SKM-1 treated with dmso at 0.1 percent for 144 hours (cell line): Measurements from ENCODE around the gene INTS2.
A peak's percentile ranks its signal among the peaks of the same experiment; 100 is the strongest.
"Not testable (repeated sequence)": the region's sequence is repeated elsewhere in the genome, so short reads cannot be mapped to it uniquely, and the experiment has no call there.

Source experiments
- DNase-seq: peaks from one replicate; lab custom pipeline; 2025; ENCODE audit not compliant: unreplicated experiment; lab: John Stamatoyannopoulos, UW

The INTS2 gene

DNA sequence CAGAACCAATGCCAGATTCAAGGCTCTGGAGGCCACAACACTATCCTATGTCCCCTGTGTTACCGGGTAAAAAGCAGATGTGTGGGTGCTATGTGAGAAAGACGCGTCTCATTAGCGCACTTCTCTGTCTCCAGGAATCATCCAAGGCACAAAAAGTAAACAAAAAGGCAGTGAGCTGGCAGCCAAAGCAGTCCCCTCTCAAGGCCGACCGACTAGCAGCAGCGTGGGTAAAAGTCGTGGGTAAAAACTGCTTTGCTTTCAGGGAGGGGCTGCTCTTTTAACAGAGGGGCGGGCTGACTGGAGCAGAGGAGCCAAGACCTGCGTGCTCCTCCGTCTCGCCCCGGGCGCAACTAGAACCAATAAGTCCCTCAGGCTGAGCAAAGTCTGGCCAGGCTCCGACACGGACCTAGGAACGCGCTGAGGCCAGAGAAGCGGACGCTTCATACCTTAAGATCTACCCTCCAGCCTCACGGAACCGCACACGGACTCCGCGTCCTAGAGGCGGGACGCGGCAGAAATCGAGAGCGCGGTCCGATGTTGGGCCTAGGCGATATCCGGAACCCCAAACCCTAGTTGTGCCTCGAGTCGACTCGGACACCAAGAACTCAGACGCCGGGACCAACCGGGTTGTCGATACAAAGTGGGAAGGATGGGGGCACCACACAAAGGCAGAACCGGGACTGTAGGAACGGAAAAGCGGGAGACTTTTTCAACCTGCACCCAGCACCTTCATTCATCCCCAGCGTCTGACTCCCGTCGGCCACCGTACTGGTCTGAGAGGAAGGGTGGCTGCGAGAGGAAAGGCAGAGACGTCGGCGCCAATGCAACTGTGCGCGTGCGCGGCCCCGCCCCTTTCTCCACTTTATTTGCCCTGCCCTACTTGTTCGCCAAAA is at the start of gene INTS2:
Gene INTS2, minus strand, starts transcription at position 775 of the 893 bp plus-strand sequence. CDS start 1,338 bp downstream, outside the sequence.
- peak; percentile 93 for DNase-seq

- no peak for DNase-seq
Measured at GRCh38 chr17:61974115-61974514, 46.3 kb upstream of the INTS2 start.

DNA sequence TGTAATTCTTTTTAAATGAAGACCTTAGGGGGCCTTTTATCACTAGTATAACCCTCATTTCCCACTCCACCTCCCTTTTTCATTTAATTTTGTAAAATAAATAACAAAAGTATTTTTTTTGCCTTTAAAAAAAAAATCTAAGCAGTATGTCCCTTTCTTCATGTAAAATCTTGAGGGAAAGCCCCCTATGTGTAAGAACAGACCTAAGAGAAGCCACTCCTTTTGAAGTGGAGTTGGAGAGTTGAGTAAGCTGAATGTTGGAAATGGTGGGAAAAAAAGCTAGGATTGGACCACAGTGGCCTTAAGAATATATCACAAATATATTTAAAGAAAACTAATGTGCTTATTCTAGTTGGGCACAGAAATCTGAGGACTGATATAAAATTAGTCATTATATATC is 44.5 kb upstream of the INTS2 start:
- DNase-seq, result no peak

DNA sequence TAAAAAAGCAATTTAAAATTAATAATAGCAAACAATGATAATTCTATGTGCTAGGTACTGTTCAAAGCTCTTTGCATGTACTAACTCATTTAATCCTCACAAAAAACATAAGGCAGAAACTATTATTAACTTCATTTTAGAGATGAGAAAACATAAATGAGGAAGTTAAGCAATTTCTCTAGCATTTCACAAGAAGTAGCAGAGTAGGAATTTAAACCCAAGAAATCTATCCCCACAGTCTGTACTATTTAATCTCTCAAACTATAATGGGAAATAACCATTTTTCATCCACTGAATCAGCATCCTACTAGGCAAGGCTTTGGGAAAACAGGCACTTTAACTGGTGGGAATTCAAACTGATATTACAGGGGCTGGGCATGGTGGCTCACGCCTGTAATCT is 42.2 kb upstream of the INTS2 start:
- DNase-seq, result peak; percentile 73

- DNase-seq, result no peak
Measured at GRCh38 chr17:61968757-61969156, 41.0 kb upstream of the INTS2 start.

GRCh38 chr17:61967729-61968128 is 39.9 kb upstream of the INTS2 start:
- no peak for DNase-seq

DNA sequence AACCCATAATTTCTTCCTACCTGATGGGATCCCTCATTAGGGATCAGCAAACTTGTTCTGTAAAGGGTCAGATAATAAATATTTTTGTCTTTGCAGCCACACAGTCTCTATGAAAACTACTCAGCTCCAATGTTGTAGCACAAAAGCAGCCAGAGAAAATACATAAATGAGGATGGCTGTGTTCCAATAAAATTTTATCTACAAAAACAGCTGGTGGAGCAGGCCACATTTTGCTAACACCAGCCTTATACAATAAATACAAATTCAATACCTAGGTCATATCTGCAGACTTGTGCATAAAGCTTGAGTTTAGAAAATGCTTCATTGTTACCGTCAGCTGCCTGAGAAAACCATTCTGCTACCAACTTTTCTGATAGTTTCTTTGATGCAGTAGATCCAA is 38.4 kb upstream of the INTS2 start:
- DNase-seq, result no peak

DNA sequence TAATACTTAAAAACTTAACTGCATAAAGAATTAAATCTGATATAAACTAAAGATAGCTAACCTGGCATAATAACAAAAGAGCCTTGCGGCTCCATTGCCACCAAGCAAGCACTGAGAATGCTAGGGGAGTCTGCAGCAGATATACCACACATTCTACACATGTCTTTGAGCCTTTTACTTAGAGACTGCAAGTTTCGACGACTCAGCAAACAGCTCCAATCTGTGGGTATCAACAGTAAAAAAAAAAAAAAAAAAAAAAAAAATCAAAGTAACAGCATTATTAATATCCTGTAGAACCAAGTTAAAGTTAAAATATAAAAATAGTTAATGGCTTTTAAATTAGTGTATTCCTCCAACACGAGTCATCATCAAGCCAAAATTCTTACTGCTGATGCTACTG is 27.8 kb upstream of the INTS2 start:
- DNase-seq, result no peak

- no peak for DNase-seq
Measured at GRCh38 chr17:61947367-61948078, 19.7 kb upstream of the INTS2 start.

DNA sequence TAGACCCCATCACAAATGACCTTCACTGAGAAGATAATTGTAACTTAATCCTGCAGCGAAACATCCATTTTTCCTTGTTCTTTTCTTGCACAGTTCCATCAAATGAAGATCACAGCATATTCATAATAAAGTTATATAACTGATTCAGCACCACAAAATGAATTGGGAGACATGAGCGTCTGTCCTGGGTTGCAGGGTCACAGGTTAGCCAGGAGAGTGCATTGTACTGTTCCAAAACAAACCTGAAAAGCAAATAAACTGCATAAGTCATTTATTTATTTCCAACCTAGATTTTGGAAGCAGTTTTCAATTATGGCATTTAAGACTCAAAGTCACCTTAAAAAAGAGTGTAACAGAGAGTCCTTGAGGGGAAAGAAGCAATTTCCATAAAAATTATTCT is 18.6 kb upstream of the INTS2 start:
- no peak for DNase-seq

GRCh38 chr17:61943117-61943516 is 15.3 kb upstream of the INTS2 start:
- no peak for DNase-seq

- DNase-seq, result no peak
Measured at GRCh38 chr17:61942085-61942484, 14.3 kb upstream of the INTS2 start.

DNA sequence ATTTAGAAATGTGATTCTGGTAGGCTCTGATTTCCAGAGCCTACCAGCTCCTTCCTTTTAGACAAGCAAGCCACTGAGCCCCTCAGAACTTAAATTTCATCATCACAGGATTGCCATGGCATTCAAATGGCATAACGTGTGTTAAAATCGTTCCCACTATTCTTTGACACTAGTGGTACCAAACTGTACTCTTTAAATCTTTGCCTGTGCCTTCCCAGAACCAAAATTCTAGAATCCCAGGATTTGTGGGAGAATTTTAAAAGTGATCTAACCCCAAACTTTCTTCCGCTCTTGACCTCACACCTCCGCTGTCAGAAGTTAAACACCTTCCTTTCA is 287 bp upstream of the INTS2 start:
- DNase-seq, result no peak

- no peak for DNase-seq
Measured at GRCh38 chr17:61926826-61927207, 965 bp downstream of the INTS2 start.

DNA sequence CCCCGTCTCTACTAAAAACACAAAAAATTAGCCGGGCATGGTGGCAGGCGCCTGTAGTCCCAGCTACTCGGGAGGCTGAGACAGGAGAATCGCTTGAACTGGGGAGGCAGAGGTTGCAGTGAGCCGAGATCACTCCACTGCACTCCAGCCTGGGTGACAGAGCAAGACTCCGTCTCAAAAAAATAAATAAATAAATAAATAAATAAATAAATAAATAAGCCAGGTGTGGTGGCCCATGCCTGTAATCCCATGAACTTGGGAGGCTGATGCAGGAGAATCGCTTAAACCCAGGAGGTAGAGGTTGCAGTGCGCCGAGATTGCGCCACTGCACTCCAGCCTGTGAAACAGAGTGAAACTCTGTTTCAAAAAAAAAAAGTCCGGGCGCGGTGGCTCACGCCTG is 12.6 kb downstream of the INTS2 start:
- not testable (repeated sequence) for DNase-seq

DNA sequence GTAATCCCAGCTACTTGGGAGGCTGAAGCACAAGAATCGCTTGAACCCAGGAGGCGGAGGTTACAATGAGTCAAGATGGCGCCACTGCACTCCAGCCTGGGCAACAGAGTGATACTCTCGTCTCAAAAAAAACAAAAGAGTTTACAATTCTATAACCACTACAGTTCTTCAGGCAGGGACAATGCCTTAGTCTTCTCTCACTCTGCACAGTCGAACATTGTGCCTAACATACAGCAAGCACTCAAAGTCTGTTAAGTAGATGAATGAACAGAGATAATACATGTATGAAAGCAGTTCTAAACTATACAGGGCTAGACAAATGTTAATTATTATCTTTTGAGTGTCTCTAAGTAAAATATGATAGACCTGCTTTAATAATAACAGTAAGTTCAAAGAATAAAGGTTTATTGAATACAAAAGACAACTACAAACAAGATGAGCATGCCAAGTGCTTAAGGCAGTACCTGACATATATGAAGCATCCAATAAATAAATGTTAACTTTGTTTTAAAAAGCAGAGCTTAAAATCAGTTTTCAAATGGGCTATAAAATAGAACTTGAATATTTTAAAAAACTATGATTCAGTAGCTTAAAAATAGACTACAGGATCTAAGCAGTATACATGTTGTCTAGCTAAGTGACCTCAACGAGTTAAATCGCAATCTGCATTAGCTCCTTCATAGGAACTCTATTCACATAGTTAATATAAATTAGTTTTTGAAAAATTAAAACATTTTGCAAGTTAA is 19.3 kb downstream of the INTS2 start:
- no peak for DNase-seq

- no peak for DNase-seq
Measured at GRCh38 chr17:61907361-61907760, 20.4 kb downstream of the INTS2 start.

DNA sequence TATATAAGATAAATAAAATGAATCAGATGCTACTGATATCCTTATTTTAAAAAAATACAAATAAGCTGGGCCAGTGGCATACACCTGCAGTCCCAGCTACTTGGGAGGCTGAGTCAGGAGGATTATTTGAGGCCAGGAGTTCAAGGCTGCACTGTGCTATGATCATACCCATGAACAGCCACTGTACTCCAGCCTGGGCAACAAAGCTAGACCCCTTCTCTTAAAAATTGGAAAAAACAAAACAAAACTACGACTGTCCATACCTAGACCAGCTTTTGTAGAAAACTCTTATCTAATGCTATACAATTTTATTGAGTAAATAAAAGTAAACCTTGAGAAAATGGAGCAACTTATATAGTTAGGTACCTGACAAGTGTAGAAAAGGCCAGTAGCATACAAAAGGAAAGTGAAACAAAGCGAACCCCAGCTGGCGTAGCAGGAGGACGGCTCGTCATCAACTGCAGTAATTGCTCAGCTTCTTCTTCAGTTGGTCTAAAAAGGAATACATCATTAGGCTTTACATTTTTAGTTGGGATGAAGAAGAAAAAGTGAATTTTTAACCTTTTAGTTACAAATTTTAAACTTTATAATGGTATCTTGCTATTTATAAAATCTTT is 23.6 kb downstream of the INTS2 start:
- DNase-seq, result no peak

DNA sequence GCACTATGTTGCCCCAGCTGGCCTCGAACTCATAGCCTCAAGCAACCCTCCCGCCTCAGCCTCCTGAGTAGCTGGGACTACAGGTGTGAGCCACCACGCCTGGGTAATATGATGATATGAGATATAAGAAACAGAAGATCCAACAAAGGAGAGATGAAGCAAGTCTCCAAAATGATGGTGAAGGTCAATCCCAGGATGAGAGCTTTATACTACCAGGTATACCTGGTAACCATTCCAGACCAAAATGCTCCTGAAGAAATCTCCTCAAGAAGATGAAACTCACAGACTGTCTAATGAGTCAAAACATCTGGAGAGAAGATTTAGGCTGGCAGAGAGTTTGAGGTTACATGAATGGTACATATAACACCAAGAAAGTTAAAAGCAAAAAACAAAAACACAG is 24.5 kb downstream of the INTS2 start:
- DNase-seq, result no peak

DNA sequence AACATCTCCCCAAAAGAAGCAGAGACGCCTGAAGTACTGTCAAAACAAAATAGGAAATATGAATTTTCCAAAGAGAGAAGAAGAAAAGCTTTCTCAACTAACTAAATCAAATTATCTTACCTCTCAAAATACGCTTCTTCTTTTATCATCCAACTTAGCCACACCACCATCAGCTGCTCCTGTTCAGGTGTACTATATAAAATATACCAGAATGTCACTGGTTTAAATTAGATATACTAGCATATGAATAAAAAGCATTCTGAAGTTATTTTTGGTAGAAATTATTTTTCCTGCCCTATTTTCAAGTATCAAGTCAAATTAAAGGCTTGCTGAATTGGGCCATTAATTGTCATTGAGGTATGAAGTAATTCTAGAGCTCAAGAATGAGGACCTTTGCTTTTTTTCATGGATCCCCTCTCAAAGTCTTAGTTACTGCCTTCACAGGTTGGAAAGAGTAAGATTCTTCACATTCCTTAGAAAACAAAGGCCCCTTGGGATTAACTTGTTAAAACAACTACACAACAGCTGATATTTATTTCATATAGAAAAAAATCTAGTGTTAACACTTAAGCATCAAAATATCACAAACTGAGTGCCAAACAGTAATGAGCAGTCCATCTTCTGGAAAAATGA is 30.1 kb downstream of the INTS2 start:
- DNase-seq, result no peak

GRCh38 chr17:61895391-61895790 is 32.4 kb downstream of the INTS2 start:
- no peak for DNase-seq
